ENCODE results near the gene TAS2R30. TPM values are rescaled to one million over a fixed set of nuclear protein-coding genes. Genes with fewer than 3 reads are reported as not detected.

Gene TAS2R30
- total RNA-seq (1.3 and 4.1 TPM in 2 replicates), polyA plus RNA-seq (0.17 TPM in 1 of 2 replicates, not detected in the other)

GRCh38 chr12:11134305-11134704, at the start of gene TAS2R30:
Gene TAS2R30 (minus strand): TSS chr12:11134644. CDS start chr12:11134244, 400 bp downstream.
- TF ChIP-seq, protein P1, sequence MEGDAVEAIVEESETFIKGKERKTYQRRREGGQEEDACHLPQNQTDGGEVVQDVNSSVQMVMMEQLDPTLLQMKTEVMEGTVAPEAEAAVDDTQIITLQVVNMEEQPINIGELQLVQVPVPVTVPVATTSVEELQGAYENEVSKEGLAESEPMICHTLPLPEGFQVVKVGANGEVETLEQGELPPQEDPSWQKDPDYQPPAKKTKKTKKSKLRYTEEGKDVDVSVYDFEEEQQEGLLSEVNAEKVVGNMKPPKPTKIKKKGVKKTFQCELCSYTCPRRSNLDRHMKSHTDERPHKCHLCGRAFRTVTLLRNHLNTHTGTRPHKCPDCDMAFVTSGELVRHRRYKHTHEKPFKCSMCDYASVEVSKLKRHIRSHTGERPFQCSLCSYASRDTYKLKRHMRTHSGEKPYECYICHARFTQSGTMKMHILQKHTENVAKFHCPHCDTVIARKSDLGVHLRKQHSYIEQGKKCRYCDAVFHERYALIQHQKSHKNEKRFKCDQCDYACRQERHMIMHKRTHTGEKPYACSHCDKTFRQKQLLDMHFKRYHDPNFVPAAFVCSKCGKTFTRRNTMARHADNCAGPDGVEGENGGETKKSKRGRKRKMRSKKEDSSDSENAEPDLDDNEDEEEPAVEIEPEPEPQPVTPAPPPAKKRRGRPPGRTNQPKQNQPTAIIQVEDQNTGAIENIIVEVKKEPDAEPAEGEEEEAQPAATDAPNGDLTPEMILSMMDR (IDR thresholded peaks at IDR 0.05; ENCODE audit: low read depth, low read length), result no peak
- no peaks in the 10 kb centered on the region for H3K27me3 ChIP-seq
- no peak within 1 kb of the TSS for H3K4me3 ChIP-seq
- no peak for DNase-seq (ENCODE audit: low read depth in 1 of 2, low spot score in 1 of 2)
- peak within 1 kb of the TSS; percentile 17 for H3K27ac ChIP-seq
- H3K9me3 ChIP-seq (ENCODE audit: low read depth), result no peaks in the 10 kb centered on the region
- H3K36me3 ChIP-seq, result no peaks in the 10 kb centered on the region
- H3K4me1 ChIP-seq (ENCODE audit: low read depth), result peaks cover 9% of the 10 kb centered on the region

- H3K27ac ChIP-seq, result no peak overlapping the region
- no peak overlapping the region for H3K4me3 ChIP-seq
- no peaks in the 10 kb centered on the region for H3K36me3 ChIP-seq
- H3K4me1 ChIP-seq (ENCODE audit: low read depth), result no peaks in the 10 kb centered on the region
- no peaks in the 10 kb centered on the region for H3K9me3 ChIP-seq (ENCODE audit: low read depth)
- TF ChIP-seq, protein P1 (IDR thresholded peaks at IDR 0.05; ENCODE audit: low read depth, low read length), result no peak
- no peaks in the 10 kb centered on the region for H3K27me3 ChIP-seq
- no peak for DNase-seq (ENCODE audit: low read depth in 1 of 2, low spot score in 1 of 2)
These were observed 48.6 kb upstream of the TAS2R30 start for GRCh38 chr12:11183011-11183410.

GRCh38 chr12:11182529-11182928, 48.1 kb upstream of the TAS2R30 start:
- TF ChIP-seq, protein P1 (IDR thresholded peaks at IDR 0.05; ENCODE audit: low read depth, low read length), result no peak
- H3K4me1 ChIP-seq (ENCODE audit: low read depth), result no peaks in the 10 kb centered on the region
- H3K27me3 ChIP-seq, result no peaks in the 10 kb centered on the region
- H3K9me3 ChIP-seq (ENCODE audit: low read depth), result no peaks in the 10 kb centered on the region
- H3K4me3 ChIP-seq, result no peak overlapping the region
- H3K36me3 ChIP-seq, result no peaks in the 10 kb centered on the region
- DNase-seq (ENCODE audit: low read depth in 1 of 2, low spot score in 1 of 2), result no peak
- H3K27ac ChIP-seq, result no peak overlapping the region

- no peak for DNase-seq (ENCODE audit: low read depth in 1 of 2, low spot score in 1 of 2)
- H3K4me1 ChIP-seq (ENCODE audit: low read depth), result peaks cover 2% of the 10 kb centered on the region
- TF ChIP-seq, protein P1 (IDR thresholded peaks at IDR 0.05; ENCODE audit: low read depth, low read length), result no peak
- H3K9me3 ChIP-seq (ENCODE audit: low read depth), result no peaks in the 10 kb centered on the region
- H3K27me3 ChIP-seq, result no peaks in the 10 kb centered on the region
- no peak overlapping the region for H3K27ac ChIP-seq
- H3K4me3 ChIP-seq, result no peak overlapping the region
- H3K36me3 ChIP-seq, result no peaks in the 10 kb centered on the region
These were observed 43.8 kb upstream of the TAS2R30 start for GRCh38 chr12:11178250-11178649.

GRCh38 chr12:11174022-11174421, 39.6 kb upstream of the TAS2R30 start:
- TF ChIP-seq, protein P1 (IDR thresholded peaks at IDR 0.05; ENCODE audit: low read depth, low read length), result no peak
- peak in 1 of 2 donors; percentile 27 for DNase-seq (ENCODE audit: low read depth in 1 of 2, low spot score in 1 of 2)
- no peak overlapping the region for H3K4me3 ChIP-seq
- H3K4me1 ChIP-seq (ENCODE audit: low read depth), result peaks cover 19% of the 10 kb centered on the region
- no peaks in the 10 kb centered on the region for H3K27me3 ChIP-seq
- no peaks in the 10 kb centered on the region for H3K36me3 ChIP-seq
- no peaks in the 10 kb centered on the region for H3K9me3 ChIP-seq (ENCODE audit: low read depth)
- H3K27ac ChIP-seq, result no peak overlapping the region

Measured in cardiac muscle cell (in vitro differentiated cells and primary cell).